ENCODE measurements around the gene MCRIP1.

DNA sequence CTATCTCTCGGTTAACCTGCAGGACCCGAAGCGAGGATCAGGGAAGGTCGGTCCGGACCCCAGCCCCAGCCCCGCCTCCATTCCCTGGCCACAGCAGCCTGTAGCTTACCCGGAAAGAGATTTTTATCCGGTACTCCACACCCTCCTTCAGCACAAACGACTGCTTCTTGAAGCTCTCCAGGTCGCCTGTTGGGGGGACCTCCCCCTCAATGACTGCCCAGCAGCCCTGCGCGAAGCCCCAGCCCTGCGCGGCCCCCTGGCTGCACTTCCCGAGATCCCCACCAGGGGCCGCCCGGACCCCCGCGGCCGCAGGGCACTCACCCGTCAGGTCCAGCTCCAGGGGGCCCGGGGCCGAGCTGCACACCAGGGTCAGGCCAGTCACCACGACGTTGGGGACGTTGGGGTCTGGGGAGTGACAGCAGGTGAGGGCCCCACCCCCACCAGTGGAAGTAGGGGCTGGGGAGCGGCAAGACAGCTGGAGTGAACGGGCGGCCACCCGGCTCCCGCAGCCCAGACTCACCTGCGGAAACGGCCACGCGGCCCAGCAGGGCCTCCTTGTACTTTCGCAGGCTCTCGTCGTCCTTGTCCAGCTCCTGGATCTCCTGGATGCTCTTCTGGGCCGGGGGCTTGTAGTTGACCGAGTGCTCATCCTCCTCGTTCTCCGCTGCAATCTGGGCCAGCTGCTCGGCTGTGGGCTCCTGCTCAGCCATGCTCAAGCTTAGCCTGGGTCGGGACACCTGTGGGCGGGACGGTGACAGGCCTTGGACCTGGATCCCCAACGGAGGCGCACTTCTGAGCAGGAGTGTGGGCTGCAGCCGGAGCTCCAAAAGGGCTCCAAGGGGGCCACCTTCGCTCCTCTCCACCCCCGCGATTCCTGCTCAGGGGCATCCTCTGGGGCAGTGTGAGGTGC is 36.4 kb upstream of the MCRIP1 start:
- no peak for TF ChIP-seq POLR2A (IDR thresholded peaks at IDR 0.05; ENCODE audit: low read length)
- TF ChIP-seq GATA1 (IDR thresholded peaks at IDR 0.05; ENCODE audit: low read depth, low read length) = no peak
